GM19240 (cell line): ENCODE results near the gene DMRTA2.

ENCODE experiments used
- DNase-seq: peaks from one replicate; pipeline ENCODE4 v3.0.0; 2011; ENCODE audit warnings: low spot score; ENCODE audit not compliant: insufficient read length

DMRTA2 gene

GRCh38 chr1:50424045-50424883, 1.0 kb upstream of the DMRTA2 start:
- no peak for DNase-seq

- no peak for DNase-seq
Measured at GRCh38 chr1:50423670-50424000, 392 bp upstream of the DMRTA2 start.

- DNase-seq = no peak
Measured at GRCh38 chr1:50422675-50422945, 633 bp downstream of the DMRTA2 start.

- DNase-seq = no peak
Measured at GRCh38 chr1:50421768-50422674, 1.2 kb downstream of the DMRTA2 start.

GRCh38 chr1:50421366-50421748, 1.9 kb downstream of the DMRTA2 start:
- DNase-seq = no peak

GRCh38 chr1:50420689-50421365, 2.4 kb downstream of the DMRTA2 start:
- DNase-seq = no peak

- no peak for DNase-seq
Measured at GRCh38 chr1:50419907-50420677, 3.2 kb downstream of the DMRTA2 start.

GRCh38 chr1:50419192-50419906, 3.9 kb downstream of the DMRTA2 start:
- DNase-seq = no peak

GRCh38 chr1:50418600-50419109, 4.6 kb downstream of the DMRTA2 start:
- no peak for DNase-seq

GRCh38 chr1:50417946-50418599, 5.2 kb downstream of the DMRTA2 start:
- no peak for DNase-seq

GRCh38 chr1:50417507-50417906, 5.7 kb downstream of the DMRTA2 start:
- DNase-seq = no peak

GRCh38 chr1:50416553-50417453, 6.4 kb downstream of the DMRTA2 start:
- DNase-seq = no peak

- no peak for DNase-seq
Measured at GRCh38 chr1:50416150-50416527, 7.1 kb downstream of the DMRTA2 start.

GRCh38 chr1:50415235-50416149, 7.8 kb downstream of the DMRTA2 start:
- no peak for DNase-seq

- no peak for DNase-seq
Measured at GRCh38 chr1:50414853-50415234, 8.4 kb downstream of the DMRTA2 start.

- no peak for DNase-seq
Measured at GRCh38 chr1:50412813-50413476, 10.3 kb downstream of the DMRTA2 start.

GRCh38 chr1:50405814-50406213, 17.4 kb downstream of the DMRTA2 start:
- no peak for DNase-seq
